Neutrophil (primary cell): Measurements from ENCODE around the gene CCDC195.

ENCODE experiments used
- H3K27ac ChIP-seq: fragments of 200-600 bp; sonication (generic); 2 replicates; pipeline ENCODE4 v1.5.1; 2016; ENCODE audit warnings: mild to moderate bottlenecking, moderate library complexity
- H3K27me3 ChIP-seq: fragments of 200-600 bp; sonication (generic); 2 replicates; pipeline ENCODE4 v1.6.0; 2016; ENCODE audit warnings: mild to moderate bottlenecking
- H3K36me3 ChIP-seq: fragments of 200-600 bp; sonication (generic); 2 replicates; pipeline ENCODE4 v1.5.1; 2017
- H3K4me1 ChIP-seq, 2 experiments: fragments of 200-600 bp in 1 of 2; sonication (generic) in 1 of 2; 1 replicate in 1 of 2; 2 replicates in 1 of 2; pipeline versions ENCODE4 v1.5.1 to v1.6.1; 2013 to 2016; ENCODE audit warnings: low read depth in 1 of 2, low read length in 1 of 2, mild to moderate bottlenecking in 1 of 2, moderate library complexity in 1 of 2; ENCODE audit not compliant: control insufficient read depth in 1 of 2, insufficient read depth in 1 of 2
- H3K4me3 ChIP-seq, 2 experiments: fragments of 200-600 bp in 1 of 2; sonication (generic) in 1 of 2; 1 replicate in 1 of 2; 2 replicates in 1 of 2; pipeline ENCODE4 v1.5.1; 2013 to 2016; ENCODE audit warnings: low read depth in 1 of 2, low read length in 1 of 2, mild to moderate bottlenecking in 1 of 2, moderate library complexity in 1 of 2
- H3K9me3 ChIP-seq: fragments of 200-600 bp; sonication (generic); 2 replicates; pipeline ENCODE4 v1.5.1; 2016
- CTCF ChIP-seq: fragments of 200-600 bp; sonication (generic); IDR thresholded peaks from 2 replicates; pipeline ENCODE4 v1.5.1; 2016; ENCODE audit warnings: antibody characterized with exemption

CCDC195 gene

GRCh38 chr2:224711859-224712665 is 4.1 kb downstream of the CCDC195 start:
- TF ChIP-seq CTCF, result no peak
- Histone ChIP-seq H3K4me3 (no peak overlapping the region), H3K36me3 (no peaks in the 10 kb centered on the region), H3K4me1 (no peaks in the 10 kb centered on the region), H3K27me3 (no peaks in the 10 kb centered on the region), H3K27ac (no peak overlapping the region), H3K9me3 (no peaks in the 10 kb centered on the region)

- Histone ChIP-seq H3K4me3 (no peak overlapping the region), H3K9me3 (no peaks in the 10 kb centered on the region), H3K27me3 (no peaks in the 10 kb centered on the region), H3K36me3 (no peaks in the 10 kb centered on the region), H3K27ac (no peak overlapping the region), H3K4me1 (no peaks in the 10 kb centered on the region)
- TF ChIP-seq CTCF, result no peak
Measured at GRCh38 chr2:224711381-224711780, 4.8 kb downstream of the CCDC195 start.

GRCh38 chr2:224709301-224709700 is 6.9 kb downstream of the CCDC195 start:
- no peaks in the 10 kb centered on the region for H3K27me3 ChIP-seq
- H3K4me3 ChIP-seq, result no peak overlapping the region
- no peaks in the 10 kb centered on the region for H3K9me3 ChIP-seq
- H3K4me1 ChIP-seq, result no peaks in the 10 kb centered on the region
- no peak for TF ChIP-seq CTCF
- no peaks in the 10 kb centered on the region for H3K36me3 ChIP-seq
- H3K27ac ChIP-seq, result no peak overlapping the region

GRCh38 chr2:224694502-224694901 is 21.7 kb downstream of the CCDC195 start:
- no peaks in the 10 kb centered on the region for H3K4me1 ChIP-seq
- TF ChIP-seq CTCF, result no peak
- H3K27ac ChIP-seq, result no peak overlapping the region
- no peaks in the 10 kb centered on the region for H3K27me3 ChIP-seq
- no peaks in the 10 kb centered on the region for H3K36me3 ChIP-seq
- no peaks in the 10 kb centered on the region for H3K9me3 ChIP-seq
- H3K4me3 ChIP-seq, result no peak overlapping the region

- no peak overlapping the region for H3K27ac ChIP-seq
- H3K4me3 ChIP-seq, result no peak overlapping the region
- no peaks in the 10 kb centered on the region for H3K27me3 ChIP-seq
- H3K9me3 ChIP-seq, result no peaks in the 10 kb centered on the region
- no peaks in the 10 kb centered on the region for H3K4me1 ChIP-seq
- TF ChIP-seq CTCF, result no peak
- H3K36me3 ChIP-seq, result no peaks in the 10 kb centered on the region
Measured at GRCh38 chr2:224691563-224691962, 24.6 kb downstream of the CCDC195 start.
